NCI-H1694 treated with DMSO at 0.1 percent for 48 hours (cell line): ENCODE results near the gene CLPTM1.

Experiments
- DNase-seq: peaks from one replicate; lab custom pipeline; 2025; lab: John Stamatoyannopoulos, UW

Gene CLPTM1

DNA sequence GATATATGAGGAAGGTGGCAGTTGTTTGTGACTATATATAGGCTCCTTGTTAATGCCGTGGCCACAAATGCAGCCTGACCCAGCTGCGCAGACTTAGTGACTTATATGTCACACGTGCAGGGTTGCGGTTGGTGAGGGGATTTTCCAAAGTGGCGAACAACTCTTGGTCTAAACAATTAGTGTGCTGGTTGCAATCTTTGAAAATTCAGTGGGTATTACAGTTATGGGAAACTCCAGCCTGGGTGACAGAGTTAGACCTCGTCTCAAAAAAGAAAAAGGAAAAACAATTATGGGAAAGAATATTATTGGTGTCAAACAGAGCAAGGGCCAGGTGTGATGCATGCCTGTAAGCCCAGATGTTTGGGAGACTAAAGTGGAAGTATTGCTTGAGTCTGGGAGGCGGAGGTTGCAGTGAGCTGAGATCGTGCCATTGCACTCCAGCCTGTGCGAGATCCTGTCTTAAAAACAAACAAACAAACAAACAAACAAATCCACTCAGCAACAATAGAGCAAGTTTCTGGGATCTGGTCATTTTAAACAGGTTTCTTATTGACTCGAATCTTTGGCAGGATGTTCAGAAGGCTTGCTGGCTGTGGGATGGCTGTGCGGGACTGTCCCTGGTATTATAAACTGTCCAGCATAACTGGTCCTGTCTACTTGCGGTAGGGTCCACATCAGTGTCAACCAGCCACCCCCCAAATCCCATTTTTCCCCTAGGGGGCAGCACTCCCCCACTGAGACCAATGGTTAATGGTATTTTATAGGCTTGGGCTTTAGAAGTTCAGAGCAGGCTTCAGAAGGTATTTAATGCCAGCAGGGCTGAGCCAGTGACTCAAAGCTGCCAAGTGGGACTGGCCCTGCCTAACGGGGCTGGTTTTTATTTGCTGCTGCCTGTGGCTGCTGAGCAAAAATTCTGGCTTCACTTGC is 61.5 kb downstream of the CLPTM1 start:
- DNase-seq: peak; percentile 82

DNA sequence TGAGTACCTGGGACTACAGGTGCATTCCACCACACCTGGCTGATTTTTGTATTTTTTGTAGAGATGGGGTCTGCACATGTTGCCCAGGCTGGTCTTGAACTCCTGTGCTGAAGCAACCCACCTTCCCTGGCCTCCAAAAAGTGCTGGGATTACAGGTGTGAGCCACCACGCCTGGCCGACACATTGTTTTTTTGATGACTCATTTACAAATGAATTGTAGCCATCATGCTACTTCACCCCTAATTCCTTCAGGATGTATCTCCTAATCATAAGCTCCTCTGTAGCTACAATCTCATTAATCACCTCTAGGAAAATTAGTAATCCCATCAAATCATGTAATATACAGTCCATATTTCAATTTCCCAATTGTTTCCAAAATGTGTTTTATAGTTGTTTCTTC is 64.0 kb downstream of the CLPTM1 start:
- DNase-seq: no peak

GRCh38 chr19:45020071-45020470 is 64.9 kb downstream of the CLPTM1 start:
- no peak for DNase-seq

GRCh38 chr19:45021971-45022370 is 66.8 kb downstream of the CLPTM1 start:
- no peak for DNase-seq

- no peak for DNase-seq
Observed at GRCh38 chr19:45023048-45023447, 67.9 kb downstream of the CLPTM1 start.

GRCh38 chr19:45025264-45025663 is 70.1 kb downstream of the CLPTM1 start:
- no peak for DNase-seq

DNA sequence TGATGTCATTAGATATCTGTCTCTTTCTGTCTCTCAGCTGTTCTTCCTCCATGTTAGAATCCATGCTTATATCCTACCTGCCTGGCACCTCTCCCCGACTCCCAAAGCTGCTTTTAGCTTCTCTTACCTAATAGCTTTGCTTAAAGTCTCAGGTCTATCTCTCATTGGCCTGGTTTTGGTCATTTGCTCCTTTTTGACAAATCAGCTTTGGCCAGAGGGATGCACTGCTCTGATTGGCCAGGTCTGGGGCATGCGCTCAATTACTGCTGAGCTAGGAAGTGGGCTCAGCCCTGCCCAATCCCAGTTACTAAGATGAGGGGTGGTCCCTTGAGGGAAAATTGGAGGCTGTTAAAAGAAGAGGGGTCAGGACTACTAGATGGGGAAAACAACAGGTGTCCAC is 72.2 kb downstream of the CLPTM1 start:
- no peak for DNase-seq

DNA sequence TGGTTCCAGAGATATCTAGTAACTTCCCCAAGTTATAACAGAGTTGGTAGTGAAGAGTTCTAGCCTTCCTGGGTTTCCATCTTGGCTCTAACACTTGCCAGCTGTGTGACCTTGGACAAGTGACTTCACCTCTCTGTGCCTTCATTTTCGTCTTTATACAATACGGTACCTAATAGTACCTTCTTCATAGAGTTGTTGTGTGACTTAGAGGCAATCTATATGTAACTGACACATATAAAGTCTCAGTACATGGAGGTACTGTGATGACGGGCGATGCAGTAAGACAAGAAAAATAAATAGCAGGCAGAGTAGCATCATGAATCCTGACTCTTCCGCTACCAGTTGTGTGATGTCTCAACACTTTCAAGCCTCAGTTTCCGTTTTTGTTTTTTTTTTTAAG is 75.6 kb downstream of the CLPTM1 start:
- no peak for DNase-seq

DNA sequence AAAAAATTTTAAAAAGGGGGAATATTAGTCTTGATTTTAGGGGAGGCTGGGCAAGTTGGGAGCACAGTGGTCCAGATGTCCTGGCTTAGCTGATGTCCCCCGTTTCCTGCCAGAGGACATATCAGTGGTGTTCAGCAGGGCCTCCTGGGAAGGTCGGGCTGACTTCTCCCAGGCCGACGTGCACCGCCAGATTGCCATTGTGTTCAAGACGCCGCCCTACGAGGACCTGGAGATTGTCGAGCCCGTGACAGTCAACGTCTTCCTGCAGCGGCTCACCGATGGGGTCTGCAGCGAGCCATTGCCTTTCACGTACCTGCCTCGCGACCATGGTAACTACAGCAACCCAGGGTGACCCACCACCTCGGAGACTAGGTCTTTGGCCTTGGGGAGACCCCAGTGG is 77.2 kb downstream of the CLPTM1 start:
- DNase-seq: no peak

- no peak for DNase-seq
Observed at GRCh38 chr19:45035755-45036154, 80.6 kb downstream of the CLPTM1 start.

GRCh38 chr19:45037393-45038169 is 82.4 kb downstream of the CLPTM1 start:
- no peak for DNase-seq

DNA sequence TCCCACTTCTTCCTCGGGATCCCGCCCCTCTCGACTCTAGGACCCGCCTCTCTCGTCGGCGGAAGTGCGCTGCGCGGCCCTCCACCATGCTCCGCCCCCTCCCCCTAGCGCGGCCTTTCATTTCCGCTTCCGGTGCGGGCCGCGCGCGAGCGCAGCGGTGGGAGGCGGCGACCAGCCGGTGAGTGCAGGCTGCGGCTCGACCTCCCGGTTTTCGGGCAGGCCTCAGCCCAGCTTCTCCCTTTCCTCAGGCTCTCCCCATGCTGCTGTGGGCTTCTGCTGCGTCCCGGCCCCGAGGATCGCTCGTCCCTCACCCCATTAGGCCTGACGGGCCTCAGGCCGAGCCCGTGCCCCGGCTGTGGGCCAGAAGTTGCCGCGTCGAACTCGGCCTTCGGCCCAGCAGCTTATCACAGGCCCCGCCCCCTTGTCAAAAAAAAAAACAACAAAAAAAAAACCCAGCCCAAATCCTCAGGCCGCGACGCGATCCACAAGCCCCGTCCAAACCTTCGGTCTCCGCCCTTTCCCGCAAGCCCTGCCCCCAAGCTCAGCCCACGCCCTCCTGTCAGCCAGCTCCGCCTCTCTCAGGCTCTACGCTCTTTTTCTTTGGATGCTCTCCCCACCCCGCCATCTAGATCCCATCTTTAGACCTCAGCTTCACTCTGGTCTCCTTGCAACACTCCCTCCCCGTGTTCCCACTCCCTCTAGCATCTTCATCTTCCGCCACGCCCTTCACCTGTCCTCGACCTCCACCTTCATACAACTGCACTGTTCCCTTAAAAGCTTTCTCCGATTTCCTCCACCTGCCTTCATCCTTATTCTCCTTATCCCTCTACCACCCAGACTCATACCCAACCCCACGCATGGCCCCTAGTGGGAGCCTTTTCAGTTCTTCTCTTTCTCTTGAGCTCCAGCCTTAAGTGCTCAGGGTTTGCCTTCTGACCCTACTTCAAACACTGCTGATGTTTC is 84.0 kb downstream of the CLPTM1 start, which contains the start of gene CLASRP:
Gene CLASRP (plus strand): TSS at position 115 of the 963 bp plus-strand sequence. CDS start 1,168 bp downstream, outside the sequence.
- peak; percentile 84 for DNase-seq

GRCh38 chr19:45040059-45040771 is 85.0 kb downstream of the CLPTM1 start:
- no peak for DNase-seq

GRCh38 chr19:45041125-45041524 is 85.9 kb downstream of the CLPTM1 start:
- no peak for DNase-seq
